ENCODE measurements around the gene TMUB1.

Gene TMUB1

GRCh38 chr7:151069841-151070573 is 13.3 kb downstream of the TMUB1 start:
- H3K4ac ChIP-seq (ENCODE audit: low read length): no peak overlapping the region
- H2AFZ ChIP-seq (ENCODE audit: low read length): no peak overlapping the region
- H3K36me3 ChIP-seq (replicated peaks in 1 of 2; ENCODE audit: control insufficient read depth in 2 of 2, insufficient read depth in 2 of 2, low read length in 2 of 2): peaks cover 51 to 95% of the 10 kb centered on the region in 2 donors
- no peak overlapping the region for H3K9ac ChIP-seq (ENCODE audit: low read depth, low read length, poor library complexity)
- DNase-seq (ENCODE audit: low spot score): no peak
- H3K79me1 ChIP-seq (ENCODE audit: low read depth, low read length): no peaks in the 10 kb centered on the region
- no peak overlapping the region for H4K8ac ChIP-seq (ENCODE audit: low read depth, low read length)
- H3K4me3 ChIP-seq (ENCODE audit: low read length in 2 of 2): peak overlapping the region in 1 of 2 donors; percentile 67
- H2AK5ac ChIP-seq (ENCODE audit: low read depth, low read length): no peak overlapping the region
- no peak overlapping the region for H3K14ac ChIP-seq (ENCODE audit: low read length)
- peak overlapping the region; percentile 43 for H3K23ac ChIP-seq (ENCODE audit: low read depth, low read length, poor library complexity)
- no peak overlapping the region for H2BK12ac ChIP-seq (ENCODE audit: low read length)
- WGBS, 2 donors (ENCODE audit: extremely low coverage in 2 of 2, insufficient read length in 2 of 2, insufficient replicate concordance in 1 of 2): no CpG with 5 or more reads among the region's 17 CpGs
- no peak overlapping the region for H2BK120ac ChIP-seq (ENCODE audit: low read depth, low read length)
- H2BK5ac ChIP-seq (ENCODE audit: low read length): no peak overlapping the region
- no peak overlapping the region for H3K27ac ChIP-seq (replicated peaks; ENCODE audit: low read length)
- H3K4me1 ChIP-seq (ENCODE audit: control insufficient read depth in 2 of 2, insufficient read depth in 1 of 2, low read depth in 1 of 2, low read length in 2 of 2): no peaks in the 10 kb centered on the region
- no peak overlapping the region for H4K91ac ChIP-seq (ENCODE audit: low read depth, low read length, poor library complexity)
- H3K18ac ChIP-seq (ENCODE audit: low read length): no peak overlapping the region
- H2BK15ac ChIP-seq (ENCODE audit: low read length): no peak overlapping the region
- no peak overlapping the region for H3K4me2 ChIP-seq (ENCODE audit: insufficient read depth, low read length, poor library complexity, severe bottlenecking)
- no peaks in the 10 kb centered on the region for H3K27me3 ChIP-seq (ENCODE audit: control insufficient read depth in 3 of 3, insufficient read depth in 3 of 3, low read depth in 1 of 3, low read length in 3 of 3)
- no peaks in the 10 kb centered on the region for H3K9me3 ChIP-seq (replicated peaks in 1 of 2; ENCODE audit: control insufficient read depth in 2 of 2, insufficient read depth in 1 of 2, low read depth in 1 of 2, low read length in 2 of 2)

- Histone ChIP-seq H3K23ac (ENCODE audit: low read depth, low read length, poor library complexity) (no peak overlapping the region), H2BK120ac (ENCODE audit: low read depth, low read length) (no peak overlapping the region), H3K27ac (replicated peaks; ENCODE audit: low read length) (no peak overlapping the region), H3K4me2 (ENCODE audit: insufficient read depth, low read length, poor library complexity, severe bottlenecking) (no peak overlapping the region), H3K18ac (ENCODE audit: low read length) (no peak overlapping the region), H3K79me1 (ENCODE audit: low read depth, low read length) (peaks cover 2% of the 10 kb centered on the region), H2AFZ (ENCODE audit: low read length) (no peak overlapping the region), H3K27me3 (ENCODE audit: control insufficient read depth in 3 of 3, insufficient read depth in 3 of 3, low read depth in 1 of 3, low read length in 3 of 3) (peaks cover 0 to 2% (median 0%) of the 10 kb centered on the region in 3 experiments), H3K4ac (ENCODE audit: low read length) (no peak overlapping the region), H4K91ac (ENCODE audit: low read depth, low read length, poor library complexity) (no peak overlapping the region), H3K4me3 (ENCODE audit: low read length in 2 of 2) (no peak overlapping the region), H3K9ac (ENCODE audit: low read depth, low read length, poor library complexity) (no peak overlapping the region), H3K14ac (ENCODE audit: low read length) (no peak overlapping the region), H4K8ac (ENCODE audit: low read depth, low read length) (no peak overlapping the region), H2BK5ac (ENCODE audit: low read length) (no peak overlapping the region), H2BK12ac (ENCODE audit: low read length) (no peak overlapping the region), H3K4me1 (ENCODE audit: control insufficient read depth in 2 of 2, insufficient read depth in 1 of 2, low read depth in 1 of 2, low read length in 2 of 2) (peaks cover 0 to 2% of the 10 kb centered on the region in 2 donors), H2AK5ac (ENCODE audit: low read depth, low read length) (no peak overlapping the region), H3K9me3 (replicated peaks in 1 of 2; ENCODE audit: control insufficient read depth in 2 of 2, insufficient read depth in 1 of 2, low read depth in 1 of 2, low read length in 2 of 2) (no peaks in the 10 kb centered on the region), H2BK15ac (ENCODE audit: low read length) (no peak overlapping the region), H3K36me3 (replicated peaks in 1 of 2; ENCODE audit: control insufficient read depth in 2 of 2, insufficient read depth in 2 of 2, low read length in 2 of 2) (peaks cover 48 to 93% of the 10 kb centered on the region in 2 donors)
- no peak for DNase-seq (ENCODE audit: low spot score)
- WGBS, 2 donors (ENCODE audit: extremely low coverage in 2 of 2, insufficient read length in 2 of 2, insufficient replicate concordance in 1 of 2): no CpG with 5 or more reads among the region's 12 CpGs
Measured at GRCh38 chr7:151068069-151068773, 15.1 kb downstream of the TMUB1 start.

GRCh38 chr7:151066273-151066974 is 16.9 kb downstream of the TMUB1 start:
- Histone ChIP-seq H3K4me1 (ENCODE audit: control insufficient read depth in 2 of 2, insufficient read depth in 1 of 2, low read depth in 1 of 2, low read length in 2 of 2) (peaks cover 2 to 13% of the 10 kb centered on the region in 2 donors), H2BK12ac (ENCODE audit: low read length) (no peak overlapping the region), H3K14ac (ENCODE audit: low read length) (no peak overlapping the region), H4K91ac (ENCODE audit: low read depth, low read length, poor library complexity) (no peak overlapping the region), H3K36me3 (replicated peaks in 1 of 2; ENCODE audit: control insufficient read depth in 2 of 2, insufficient read depth in 2 of 2, low read length in 2 of 2) (peaks cover 43 to 86% of the 10 kb centered on the region in 2 donors), H3K4me2 (ENCODE audit: insufficient read depth, low read length, poor library complexity, severe bottlenecking) (no peak overlapping the region), H3K27me3 (ENCODE audit: control insufficient read depth in 3 of 3, insufficient read depth in 3 of 3, low read depth in 1 of 3, low read length in 3 of 3) (peaks cover 0 to 9% (median 0%) of the 10 kb centered on the region in 3 experiments), H3K27ac (replicated peaks; ENCODE audit: low read length) (no peak overlapping the region), H3K79me1 (ENCODE audit: low read depth, low read length) (peaks cover 2% of the 10 kb centered on the region), H2AFZ (ENCODE audit: low read length) (no peak overlapping the region), H2BK15ac (ENCODE audit: low read length) (no peak overlapping the region), H3K4ac (ENCODE audit: low read length) (no peak overlapping the region), H3K4me3 (ENCODE audit: low read length in 2 of 2) (no peak overlapping the region), H2BK120ac (ENCODE audit: low read depth, low read length) (no peak overlapping the region), H4K8ac (ENCODE audit: low read depth, low read length) (no peak overlapping the region), H2AK5ac (ENCODE audit: low read depth, low read length) (no peak overlapping the region), H3K23ac (ENCODE audit: low read depth, low read length, poor library complexity) (no peak overlapping the region), H2BK5ac (ENCODE audit: low read length) (no peak overlapping the region), H3K9ac (ENCODE audit: low read depth, low read length, poor library complexity) (no peak overlapping the region), H3K18ac (ENCODE audit: low read length) (no peak overlapping the region), H3K9me3 (replicated peaks in 1 of 2; ENCODE audit: control insufficient read depth in 2 of 2, insufficient read depth in 1 of 2, low read depth in 1 of 2, low read length in 2 of 2) (no peaks in the 10 kb centered on the region)
- no peak for DNase-seq (ENCODE audit: low spot score)
- WGBS, 2 donors (ENCODE audit: extremely low coverage in 2 of 2, insufficient read length in 2 of 2, insufficient replicate concordance in 1 of 2): no CpG with 5 or more reads among the region's 39 CpGs

GRCh38 chr7:151065516-151065915 is 17.8 kb downstream of the TMUB1 start:
- Histone ChIP-seq H2AK5ac (ENCODE audit: low read depth, low read length) (no peak overlapping the region), H3K4ac (ENCODE audit: low read length) (no peak overlapping the region), H4K8ac (ENCODE audit: low read depth, low read length) (no peak overlapping the region), H3K27me3 (ENCODE audit: control insufficient read depth in 3 of 3, insufficient read depth in 3 of 3, low read depth in 1 of 3, low read length in 3 of 3) (peaks cover 0 to 17% (median 0%) of the 10 kb centered on the region in 3 experiments), H4K91ac (ENCODE audit: low read depth, low read length, poor library complexity) (no peak overlapping the region), H2AFZ (ENCODE audit: low read length) (no peak overlapping the region), H3K14ac (ENCODE audit: low read length) (no peak overlapping the region), H3K4me2 (ENCODE audit: insufficient read depth, low read length, poor library complexity, severe bottlenecking) (no peak overlapping the region), H3K4me1 (ENCODE audit: control insufficient read depth in 2 of 2, insufficient read depth in 1 of 2, low read depth in 1 of 2, low read length in 2 of 2) (peaks cover 11 to 22% of the 10 kb centered on the region in 2 donors), H2BK12ac (ENCODE audit: low read length) (no peak overlapping the region), H3K27ac (replicated peaks; ENCODE audit: low read length) (no peak overlapping the region), H3K23ac (ENCODE audit: low read depth, low read length, poor library complexity) (no peak overlapping the region), H3K36me3 (replicated peaks in 1 of 2; ENCODE audit: control insufficient read depth in 2 of 2, insufficient read depth in 2 of 2, low read length in 2 of 2) (peaks cover 37 to 77% of the 10 kb centered on the region in 2 donors), H3K9ac (ENCODE audit: low read depth, low read length, poor library complexity) (no peak overlapping the region), H2BK15ac (ENCODE audit: low read length) (no peak overlapping the region), H2BK120ac (ENCODE audit: low read depth, low read length) (no peak overlapping the region), H3K18ac (ENCODE audit: low read length) (no peak overlapping the region), H3K9me3 (replicated peaks in 1 of 2; ENCODE audit: control insufficient read depth in 2 of 2, insufficient read depth in 1 of 2, low read depth in 1 of 2, low read length in 2 of 2) (no peaks in the 10 kb centered on the region), H2BK5ac (ENCODE audit: low read length) (no peak overlapping the region), H3K79me1 (ENCODE audit: low read depth, low read length) (peaks cover 2% of the 10 kb centered on the region), H3K4me3 (ENCODE audit: low read length in 2 of 2) (no peak overlapping the region)
- DNase-seq (ENCODE audit: low spot score): no peak
- no CpG with 5 or more reads among the region's 14 CpGs for WGBS, 2 donors (ENCODE audit: extremely low coverage in 2 of 2, insufficient read length in 2 of 2, insufficient replicate concordance in 1 of 2)

Measured in neuronal stem cell (in vitro differentiated cells).